Measurements from ENCODE around the gene CD8A.
"Not testable (repeated sequence)": the region's sequence is repeated elsewhere in the genome, so short reads cannot be mapped to it uniquely, and the experiment has no call there.

The CD8A gene

DNA sequence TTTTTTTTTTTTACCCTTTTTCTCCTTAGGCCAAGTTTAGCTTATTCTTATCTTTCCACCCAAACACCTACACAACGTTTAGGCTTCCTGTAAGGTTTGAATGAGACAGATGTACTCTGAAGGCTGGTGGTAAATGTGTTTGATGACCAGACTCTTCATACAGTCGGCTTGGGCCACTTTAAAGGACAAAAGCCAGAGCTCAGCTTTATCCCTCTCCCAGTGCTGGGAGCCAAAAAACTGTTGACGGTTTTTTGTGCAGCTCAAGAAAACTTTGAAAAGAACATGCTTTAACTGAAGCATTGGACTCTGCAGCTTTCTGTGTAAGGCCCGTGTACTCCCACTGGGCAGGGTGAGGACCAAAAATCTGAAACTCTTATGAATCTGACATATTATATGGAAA lies 15.4 kb downstream of the CD8A start:
- DNase-seq, result no peak

DNA sequence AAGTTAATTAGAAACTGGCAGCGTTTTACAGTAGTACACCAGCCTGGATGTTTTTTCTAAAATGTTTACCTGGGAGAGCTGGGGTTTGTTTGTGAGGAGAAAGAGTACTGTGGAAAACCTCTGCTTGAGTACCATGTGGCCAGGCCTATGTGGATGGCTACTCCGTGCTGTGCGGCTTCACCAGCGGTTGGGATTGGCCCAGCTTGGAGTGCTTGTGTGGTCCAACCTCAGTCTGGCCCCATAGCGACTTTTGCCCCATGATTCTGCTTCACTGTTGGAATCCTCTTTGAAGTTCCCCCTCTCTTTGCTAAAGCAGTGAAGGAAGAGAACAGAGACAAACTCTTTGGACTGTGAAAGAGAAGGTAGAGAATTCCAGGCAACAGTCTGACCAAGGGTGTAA lies 15.9 kb downstream of the CD8A start:
- DNase-seq, result no peak

DNA sequence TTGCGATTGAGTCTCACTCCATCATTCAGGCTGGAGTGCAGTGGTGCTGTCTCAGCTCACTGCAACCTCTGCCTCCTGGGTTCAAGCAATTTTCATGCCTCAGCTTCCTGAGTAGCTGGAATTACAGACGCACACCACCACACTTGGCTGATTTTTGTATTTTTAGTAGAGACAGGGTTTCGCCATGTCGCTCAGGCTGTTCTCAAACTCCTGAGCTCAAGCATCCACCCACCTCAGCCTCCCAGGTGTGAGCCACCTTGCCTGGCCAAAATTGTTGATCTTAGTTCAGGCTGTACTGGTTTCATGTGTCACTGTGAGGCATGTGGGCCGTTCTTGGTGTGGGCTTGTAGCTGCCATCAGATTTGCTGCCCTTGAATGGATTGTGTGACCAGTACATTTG lies 18.1 kb downstream of the CD8A start:
- DNase-seq, result no peak

DNA sequence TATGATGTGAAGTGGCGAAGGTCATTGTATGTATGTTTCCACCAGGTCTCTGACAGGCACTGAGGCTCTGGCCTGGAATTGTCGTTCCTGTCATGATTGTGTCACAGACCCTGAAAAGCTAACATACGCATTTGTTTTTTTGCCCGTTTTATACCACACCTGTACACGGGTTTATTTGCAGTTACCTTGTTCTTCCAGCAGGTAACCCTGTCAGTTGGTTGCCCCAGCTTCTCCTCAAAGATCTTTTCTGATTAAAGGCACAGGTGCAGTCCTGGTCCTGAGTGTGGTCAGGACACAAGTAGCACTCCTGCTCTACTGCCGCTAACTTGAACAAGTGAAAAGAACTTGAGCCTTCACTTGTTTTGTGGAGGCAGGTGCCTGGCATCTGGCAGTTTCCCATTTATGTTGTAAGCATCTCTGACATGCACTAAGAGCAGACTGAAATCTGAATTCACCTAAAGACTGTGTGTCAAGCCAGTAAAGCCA lies 19.9 kb downstream of the CD8A start:
- no peak for DNase-seq

DNA sequence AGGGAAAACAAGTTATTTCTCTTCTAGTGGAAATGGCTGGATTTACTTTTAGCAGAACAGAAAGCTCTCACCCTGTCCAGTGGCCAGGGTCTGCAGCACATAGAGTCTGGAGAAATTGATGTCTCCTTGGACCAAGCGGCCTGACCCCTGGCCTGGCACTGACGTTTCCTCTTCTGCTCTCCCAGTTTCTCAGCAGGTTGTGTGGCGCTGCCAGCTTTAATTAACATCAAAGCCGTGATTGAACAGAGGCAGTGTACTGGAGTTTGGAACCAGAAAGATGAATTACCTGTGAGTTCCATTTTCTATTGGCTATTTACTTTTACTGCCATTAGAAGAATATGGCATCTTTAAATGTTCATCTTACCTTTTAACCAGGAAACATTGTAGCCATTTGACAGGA lies 20.9 kb downstream of the CD8A start:
- no peak for DNase-seq

DNA sequence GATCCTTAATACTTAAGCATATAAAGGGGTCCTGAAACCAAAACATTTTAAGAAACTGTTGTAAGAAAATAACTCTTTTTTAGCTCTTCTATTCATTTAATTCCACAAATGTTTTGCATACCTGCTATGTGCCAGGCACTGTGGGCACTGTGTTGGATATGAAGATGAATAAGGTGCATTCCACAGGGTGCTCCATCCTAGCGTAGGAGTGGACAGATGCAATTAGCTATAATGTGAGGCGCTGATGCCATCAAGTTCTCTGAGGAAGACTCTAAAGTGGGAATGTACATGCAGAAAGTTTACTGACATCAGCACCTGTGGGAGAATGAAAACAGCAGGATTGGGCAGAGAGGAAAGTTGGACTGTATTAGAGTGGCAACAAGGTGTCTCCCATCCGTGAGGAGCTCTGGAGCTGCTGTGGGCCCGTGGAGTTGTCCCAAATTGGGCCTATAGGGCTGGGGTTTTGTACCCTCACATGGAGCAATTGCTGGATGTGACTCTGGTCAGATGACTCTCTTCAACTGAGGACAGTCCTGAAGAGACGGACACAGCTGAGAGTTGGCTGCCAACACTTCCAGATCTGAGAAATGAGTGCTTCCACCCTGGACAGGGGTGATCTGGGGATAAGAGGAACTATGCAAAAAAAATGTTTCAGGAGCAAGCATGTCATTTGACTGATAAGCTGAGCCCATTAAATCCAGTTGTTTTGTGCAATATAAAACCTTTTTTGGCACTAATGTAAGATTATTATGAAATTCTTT lies 22.3 kb downstream of the CD8A start:
- no peak for DNase-seq

DNA sequence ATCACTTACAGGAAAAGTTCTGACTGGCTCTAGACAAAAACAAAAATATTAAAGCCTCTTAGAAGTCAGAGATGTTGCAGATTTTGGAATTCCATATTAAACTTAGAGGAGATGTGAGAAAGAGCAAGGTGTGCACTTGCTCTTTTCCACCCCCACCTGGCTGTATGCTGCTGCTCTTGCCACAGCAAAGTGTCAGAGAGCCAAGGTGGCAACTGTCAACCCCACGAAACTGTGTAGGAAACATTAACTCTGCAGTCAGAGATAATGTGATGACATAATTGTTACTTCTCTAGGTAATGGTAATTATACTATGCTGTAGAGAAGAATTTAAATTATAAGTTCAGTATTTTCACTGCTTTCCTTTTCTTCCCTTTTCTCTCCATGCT lies 25.4 kb downstream of the CD8A start:
- no peak for DNase-seq

DNA sequence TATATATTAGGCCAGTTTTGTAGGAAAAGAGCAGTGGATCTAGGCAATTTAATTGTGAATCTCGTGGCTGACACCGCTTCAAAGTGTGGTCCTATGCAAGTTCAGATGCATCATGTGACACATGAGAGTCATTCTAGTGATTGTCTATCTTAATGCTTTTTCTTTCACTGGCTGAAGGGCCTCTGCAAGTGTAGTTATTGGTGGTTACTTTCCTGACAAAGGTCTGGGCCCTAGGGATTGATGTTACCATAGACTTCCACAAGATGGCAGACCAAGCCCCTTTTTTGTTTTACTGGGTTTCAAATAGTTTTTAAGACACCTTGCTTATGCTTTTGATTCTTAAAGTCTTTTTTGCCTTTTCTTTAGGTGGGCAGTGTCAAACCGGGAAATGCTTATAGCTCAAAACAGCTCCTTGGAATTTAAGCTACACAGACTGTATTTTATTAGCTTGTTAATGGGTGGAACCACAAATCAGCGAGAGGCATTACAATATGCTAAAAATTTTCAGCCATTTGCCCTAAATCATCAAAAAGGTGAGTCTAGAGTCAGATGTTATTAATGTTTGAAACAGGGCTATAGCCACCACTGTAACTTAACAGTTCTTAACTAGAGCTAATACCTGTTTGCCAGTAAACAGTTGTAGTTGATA lies 25.9 kb downstream of the CD8A start:
- DNase-seq, result peak; percentile 9

DNA sequence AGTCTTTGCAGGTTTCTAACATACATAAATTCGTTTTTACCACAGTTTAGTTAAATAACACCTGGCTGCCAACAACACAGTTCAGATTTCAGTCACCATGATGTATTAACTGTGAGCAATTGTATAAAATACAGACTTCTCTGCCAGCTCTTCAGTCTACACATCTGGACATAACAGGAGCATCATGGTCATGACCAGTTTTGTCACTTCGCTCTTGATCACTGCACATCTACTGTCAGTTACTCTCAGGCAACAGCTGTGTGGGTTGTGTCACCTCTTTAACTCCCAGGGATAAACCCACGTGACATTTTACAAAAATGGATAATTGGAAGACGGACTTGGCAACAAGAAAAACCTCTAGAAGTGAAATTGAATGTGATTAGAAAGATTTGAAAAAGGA lies 30.3 kb downstream of the CD8A start:
- no peak for DNase-seq

DNA sequence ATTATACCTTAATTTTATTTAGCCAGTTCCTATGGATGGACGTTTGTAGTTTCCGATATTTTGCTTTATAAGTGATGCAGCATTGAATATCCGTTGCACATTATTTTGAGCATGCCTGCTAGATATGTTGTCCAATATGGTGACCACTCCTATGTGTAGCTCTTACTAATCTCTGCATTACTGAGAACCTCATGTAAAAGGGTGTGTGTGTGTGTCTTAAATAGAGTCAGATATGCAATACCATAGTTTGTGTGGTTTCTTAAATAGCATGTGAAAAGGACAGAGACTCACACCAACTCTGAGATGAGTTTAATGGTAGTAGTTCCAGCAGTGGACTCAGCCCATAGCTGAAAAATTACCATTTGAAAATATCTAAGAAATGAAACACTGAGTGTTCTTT lies 32.3 kb downstream of the CD8A start:
- DNase-seq, result no peak

DNA sequence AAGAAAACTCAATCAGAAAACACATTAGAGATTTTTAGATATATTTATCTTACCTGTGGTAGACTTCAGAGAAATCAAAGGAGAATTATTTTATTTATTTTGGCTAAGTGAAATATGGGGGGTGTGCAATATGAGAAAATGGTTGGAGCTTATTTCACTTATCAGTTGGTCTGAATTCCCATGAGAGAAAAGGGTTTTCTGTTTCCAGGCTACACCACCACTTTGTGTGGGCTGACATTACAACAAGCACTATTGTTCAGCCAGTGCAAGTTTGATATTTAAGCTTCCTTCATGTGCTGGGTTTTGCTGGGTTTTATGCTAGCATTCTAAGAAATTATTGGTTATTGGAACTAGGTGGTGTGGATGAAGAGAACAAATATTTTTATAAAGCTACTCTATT lies 37.1 kb downstream of the CD8A start:
- DNase-seq, result no peak

DNA sequence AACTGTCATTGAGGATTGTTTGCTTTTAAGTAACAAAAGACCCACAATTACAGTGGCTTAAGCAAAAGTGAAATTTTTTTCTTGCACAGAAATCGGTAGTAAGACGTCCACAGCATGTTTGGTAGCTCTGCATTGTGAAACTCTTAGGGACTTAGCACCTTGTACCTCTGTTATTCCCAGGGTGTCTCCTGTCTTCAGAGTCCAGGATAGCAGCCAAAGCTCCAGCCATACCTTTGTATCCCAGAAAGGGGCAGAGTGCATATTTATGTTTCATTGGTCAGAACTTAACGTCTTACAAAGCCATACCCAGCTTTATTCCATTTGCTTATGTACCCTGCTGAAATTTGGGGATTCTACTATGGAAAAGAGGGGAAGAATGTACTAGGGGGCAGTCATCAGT lies 37.8 kb downstream of the CD8A start:
- DNase-seq, result no peak

DNA sequence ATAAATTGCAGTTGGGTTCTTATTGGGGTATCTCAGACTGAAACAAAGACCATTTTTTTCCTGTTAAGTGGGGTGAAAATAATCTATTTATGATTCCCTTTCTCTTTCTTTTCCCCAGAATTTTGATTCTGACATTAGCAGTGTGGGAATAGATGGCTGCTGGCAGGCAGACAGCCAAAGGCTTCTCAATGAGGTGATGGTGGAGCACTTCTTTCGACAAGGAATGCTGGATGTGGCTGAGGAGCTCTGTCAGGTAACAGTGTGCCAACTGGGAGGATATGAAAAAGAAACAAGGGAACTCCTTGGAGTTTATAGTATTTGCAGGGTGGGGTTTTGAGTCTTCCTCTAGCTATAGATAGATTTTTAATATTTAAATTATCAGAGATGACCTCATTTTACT lies 38.9 kb downstream of the CD8A start:
- no peak for DNase-seq

DNA sequence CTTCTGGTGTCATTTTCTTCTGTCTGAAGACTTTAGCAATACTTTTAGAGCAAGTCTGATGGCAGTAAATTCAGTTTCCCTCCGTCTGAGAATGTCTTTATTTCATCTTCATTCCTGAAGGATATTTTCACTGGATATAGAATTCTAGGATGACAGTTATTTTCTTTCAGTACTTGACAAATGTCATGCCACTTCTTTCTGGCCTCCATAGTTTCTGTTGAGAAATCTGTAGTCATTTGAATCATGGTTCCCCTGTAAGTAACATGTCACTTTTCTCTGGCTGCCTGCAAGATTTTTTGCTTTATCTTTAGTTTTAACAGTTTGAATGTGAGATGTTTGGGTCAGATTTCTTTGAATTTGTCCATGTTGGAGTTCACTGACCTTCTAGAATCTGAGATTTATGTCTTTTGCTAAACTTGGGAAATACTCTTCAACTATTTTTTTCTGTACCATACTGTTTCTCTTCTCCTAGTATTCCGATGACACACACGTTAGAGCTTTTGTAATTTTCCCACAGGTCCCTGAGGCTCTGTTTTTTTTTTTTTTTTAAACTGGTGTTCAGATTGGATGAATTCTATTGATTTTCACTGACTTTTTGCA lies 40.4 kb downstream of the CD8A start:
- no peak for DNase-seq

DNA sequence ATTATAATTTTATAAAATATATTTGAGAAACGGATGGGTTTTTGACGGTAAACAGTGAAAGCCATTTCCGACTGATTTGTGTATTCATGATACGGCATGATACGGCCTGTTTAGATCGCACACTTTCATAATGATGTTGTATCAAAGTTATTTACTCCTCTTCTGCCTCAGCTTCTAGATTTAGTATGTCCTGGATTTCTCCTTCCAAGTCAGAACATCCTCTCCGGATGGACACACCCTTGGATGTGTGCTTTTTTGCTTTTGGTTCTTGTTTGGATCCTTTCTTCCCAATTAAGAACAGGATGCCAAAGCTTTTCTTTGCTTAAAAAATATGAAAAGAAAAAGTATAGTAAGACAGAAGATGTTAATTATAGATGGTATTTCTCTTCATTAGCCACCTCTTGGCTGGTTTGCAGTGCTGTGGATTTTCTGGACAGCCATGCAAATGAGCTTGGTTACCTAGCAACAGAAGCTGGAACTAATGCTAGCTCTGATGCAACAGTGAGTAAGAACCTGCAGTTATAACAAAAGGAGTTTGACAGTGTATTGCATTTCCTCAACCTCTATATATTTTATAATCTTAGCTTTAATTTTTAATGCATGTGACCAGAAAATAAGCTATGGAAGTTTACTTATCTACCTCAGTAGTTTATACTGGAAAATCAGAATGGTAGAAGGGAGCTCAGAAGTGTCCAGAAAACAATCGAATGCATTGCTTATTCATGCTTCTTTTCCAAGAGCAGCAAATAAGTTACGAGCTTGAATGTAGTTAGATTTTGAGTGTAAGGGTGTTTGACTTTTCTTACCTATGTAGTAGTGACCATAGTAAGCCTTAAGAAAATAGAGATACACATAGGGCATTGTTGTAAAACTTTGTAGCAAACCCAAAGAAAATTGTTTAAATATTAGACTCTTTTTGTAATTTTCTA lies 42.7 kb downstream of the CD8A start:
- peak; percentile 2 for DNase-seq

DNA sequence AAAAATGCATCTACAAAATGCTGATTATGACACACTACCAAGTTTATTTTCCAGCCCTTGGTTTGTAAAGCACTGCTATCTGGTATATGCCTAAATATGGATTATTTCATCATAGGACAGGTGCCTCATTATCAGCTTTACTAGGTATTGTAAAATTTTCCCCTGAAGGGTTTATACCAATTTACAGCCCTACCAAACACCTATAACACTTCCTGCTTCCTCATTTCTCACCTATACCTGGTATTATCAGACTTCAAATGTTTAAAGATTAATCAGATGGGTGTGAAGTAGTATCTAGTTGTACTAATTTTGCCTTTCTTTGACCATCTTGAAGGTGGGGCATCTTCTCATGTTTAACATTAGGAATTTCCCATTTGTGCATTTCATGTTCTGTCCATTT lies 43.8 kb downstream of the CD8A start:
- DNase-seq, result no peak

DNA sequence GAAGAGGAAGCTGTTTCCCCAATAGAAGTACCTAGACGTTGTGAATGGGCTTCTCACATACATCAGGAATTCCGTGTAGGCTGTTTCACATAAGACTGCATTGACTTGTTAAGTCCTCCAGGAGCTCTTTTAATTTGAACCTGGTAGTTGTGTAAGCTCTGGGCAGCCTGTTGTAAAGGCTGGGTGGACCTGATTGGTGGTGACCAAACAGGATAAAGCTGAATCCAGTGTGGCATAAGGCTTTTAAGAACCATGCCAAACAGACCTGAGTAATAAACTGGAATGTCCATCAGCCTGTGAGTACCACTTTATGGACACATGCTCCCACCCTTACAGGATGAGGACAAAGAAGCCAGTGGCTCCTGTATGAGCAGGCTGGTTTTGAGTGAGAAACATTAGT lies 46.6 kb downstream of the CD8A start:
- DNase-seq, result no peak

DNA sequence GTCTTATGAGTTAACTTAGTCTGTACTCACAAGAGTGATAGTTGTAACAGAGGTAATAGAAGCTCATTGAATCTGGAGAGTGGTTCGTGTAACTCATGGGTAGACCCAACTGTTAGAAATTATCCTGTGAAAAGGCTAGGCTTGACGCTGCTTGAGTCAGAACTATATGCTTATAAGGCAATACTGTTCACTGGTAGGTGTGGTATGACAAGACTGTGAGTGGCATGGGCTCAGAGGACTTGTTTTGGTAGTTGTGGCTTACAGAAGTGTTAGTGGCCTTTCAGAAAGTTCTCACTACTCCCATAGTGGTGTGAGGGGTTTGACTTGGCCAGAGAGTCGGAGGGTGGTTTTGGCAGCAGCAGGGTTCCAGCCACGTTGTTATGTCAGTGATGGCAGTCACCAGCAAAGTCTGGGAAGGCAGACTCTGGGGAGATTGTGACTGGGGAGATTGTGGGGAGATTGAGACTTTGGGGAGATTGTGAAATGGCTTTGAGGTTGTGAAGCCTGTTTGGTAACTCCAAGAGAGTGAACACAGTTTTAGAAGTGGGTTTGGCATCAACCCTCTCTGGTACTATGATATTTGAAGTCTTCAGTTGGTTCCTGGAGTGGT lies 48.7 kb downstream of the CD8A start:
- DNase-seq, result not testable (repeated sequence)

DNA sequence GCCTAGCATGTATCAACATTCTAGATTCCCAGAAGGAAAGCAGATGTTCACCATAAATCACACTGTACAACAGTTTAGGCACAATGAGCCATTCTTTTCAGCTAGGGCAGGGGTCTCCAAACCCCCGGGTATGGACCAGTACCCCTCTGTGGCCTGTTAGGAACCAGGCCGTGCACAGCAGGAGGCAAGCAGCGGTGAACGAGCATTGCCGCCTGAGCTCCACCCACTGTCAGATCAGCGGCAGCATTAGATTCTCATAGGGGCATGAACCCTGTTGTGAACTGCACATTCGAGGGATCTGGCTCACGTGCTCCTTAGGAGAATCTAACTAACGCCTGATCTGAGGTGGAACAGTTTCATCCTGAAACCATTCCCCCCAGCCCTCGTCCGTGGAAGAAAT lies 50.8 kb downstream of the CD8A start:
- DNase-seq, result not testable (repeated sequence)

DNA sequence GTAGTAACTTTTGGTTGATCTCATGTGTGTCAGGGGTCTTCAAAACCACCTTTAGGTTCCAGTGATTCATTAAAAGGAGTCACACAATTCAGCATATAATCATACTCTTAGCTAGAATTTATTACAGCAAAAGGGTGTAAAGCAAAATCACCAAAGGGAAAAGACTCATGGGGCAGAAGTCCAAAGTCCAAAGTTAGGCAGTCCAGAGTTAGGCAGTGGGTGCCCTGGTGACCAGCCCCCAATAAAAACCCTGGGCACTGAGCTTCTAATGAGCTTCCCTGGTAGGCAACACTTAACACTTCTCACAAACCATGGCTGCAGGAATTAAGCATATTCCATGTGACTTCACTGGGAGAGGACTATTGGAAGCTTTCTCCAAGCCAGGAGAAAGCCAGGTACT lies 51.2 kb downstream of the CD8A start:
- not testable (repeated sequence) for DNase-seq

DNA sequence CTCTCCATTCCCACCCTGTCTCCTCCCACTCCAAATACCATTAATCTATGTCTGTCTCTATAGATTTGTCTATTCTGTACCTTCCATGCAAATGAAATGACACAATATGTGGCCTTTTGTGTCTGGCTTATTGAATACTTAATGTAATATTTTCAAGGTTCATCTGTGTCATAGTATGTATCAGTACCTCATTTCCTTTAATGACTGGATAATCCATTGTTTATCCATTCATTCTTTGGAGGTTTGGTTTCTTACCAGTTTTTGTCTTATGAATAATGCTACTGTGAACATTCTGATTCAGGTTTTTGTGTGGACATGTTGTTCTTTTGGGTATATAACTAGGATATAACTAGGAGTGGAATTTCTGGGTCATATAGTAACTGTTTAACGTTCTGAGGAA lies 55.8 kb downstream of the CD8A start:
- not testable (repeated sequence) for DNase-seq

Measured in NCI-H774 (cell line).